Measurements from ENCODE around the gene SMIM43.

GRCh38 chr4:121733942-121734341, 31.0 kb downstream of the SMIM43 start:
- TF ChIP-seq EZH2phosphoT487 (IDR thresholded peaks at IDR 0.05; ENCODE audit: borderline replicate concordance, low read length), result no peak
- no peak for TF ChIP-seq CTCF (conservative IDR thresholded peaks at IDR 0.05; ENCODE audit: low read depth, low read length)
- no peak for TF ChIP-seq EZH2 (IDR thresholded peaks at IDR 0.05; ENCODE audit: low read length, unreplicated experiment)

Data from PC-3 (cell line).